HEK293T (cell line): ENCODE results near the gene KCTD13.
"Not testable (repeated sequence)": the region's sequence is repeated elsewhere in the genome, so short reads cannot be mapped to it uniquely, and the experiment has no call there.

Experiments
- CTCF ChIA-PET: fragments of 350-600 bp; formaldehyde crosslinking; extraction: SDS; loops from one replicate; lab custom pipeline; 2021; ENCODE audit warnings: antibody characterized with exemption, inconsistent platforms; lab: Yijun Ruan, JAX
- POLR2A ChIA-PET: fragments of 350-600 bp; formaldehyde crosslinking; extraction: SDS; loops from one replicate; lab custom pipeline; 2020; ENCODE audit warnings: antibody characterized with exemption, inconsistent platforms; lab: Yijun Ruan, JAX
- DNase-seq: peaks from one replicate; pipeline ENCODE4 v3.0.0; 2012; ENCODE audit warnings: mixed read lengths; ENCODE audit errors: extremely low spot score
- ARNT ChIP-seq: fragments of 450-650 bp; IDR thresholded peaks from 2 replicates; pipeline ENCODE4 v1.6.1; 2017; ENCODE audit warnings: mild to moderate bottlenecking
- BHLHE40 ChIP-seq: fragments of 450-650 bp; IDR thresholded peaks from 2 replicates; pipeline ENCODE4 v1.6.1; 2016; ENCODE audit warnings: mild to moderate bottlenecking, moderate library complexity, borderline replicate concordance
- CTBP1 ChIP-seq: fragments of 450-650 bp; IDR thresholded peaks from 2 replicates; pipeline ENCODE4 v1.6.1; 2016; ENCODE audit warnings: borderline replicate concordance
- ELF4 ChIP-seq: fragments of 450-650 bp; IDR thresholded peaks from 2 replicates; pipeline ENCODE4 v1.6.1; 2017; ENCODE audit warnings: antibody characterized with exemption
- FOXA1 ChIP-seq: fragments of 450-650 bp; IDR thresholded peaks from 2 replicates; pipeline ENCODE4 v1.6.1; 2016; ENCODE audit warnings: mild to moderate bottlenecking
- FOXK2 ChIP-seq: fragments of 450-650 bp; IDR thresholded peaks from 2 replicates; pipeline ENCODE4 v1.6.1; 2016; ENCODE audit warnings: mild to moderate bottlenecking
- FOXM1 ChIP-seq: fragments of 450-650 bp; IDR thresholded peaks from 2 replicates; pipeline ENCODE4 v1.6.1; 2017; ENCODE audit warnings: mild to moderate bottlenecking, borderline replicate concordance
- HDGF ChIP-seq: fragments of 450-650 bp; IDR thresholded peaks from 2 replicates; pipeline ENCODE4 v1.6.1; 2017; ENCODE audit warnings: antibody characterized with exemption, borderline replicate concordance
- L3MBTL2 ChIP-seq: fragments of 450-650 bp; conservative IDR thresholded peaks from 2 replicates; pipeline ENCODE4 v1.6.1; 2016; ENCODE audit warnings: mild to moderate bottlenecking
- LEF1 ChIP-seq: fragments of 450-650 bp; IDR thresholded peaks from 2 replicates; pipeline ENCODE4 v1.6.1; 2017; ENCODE audit warnings: mild to moderate bottlenecking, borderline replicate concordance
- NFRKB ChIP-seq: fragments of 450-650 bp; IDR thresholded peaks from 2 replicates; pipeline ENCODE4 v1.6.1; 2016; ENCODE audit warnings: mild to moderate bottlenecking, moderate library complexity
- PKNOX1 ChIP-seq: fragments of 450-650 bp; IDR thresholded peaks from 2 replicates; pipeline ENCODE4 v1.6.1; 2016
- SP1 ChIP-seq: fragments of 450-650 bp; IDR thresholded peaks from 2 replicates; pipeline ENCODE4 v1.6.1; 2017
- SUZ12 ChIP-seq: fragments of 450-650 bp; IDR thresholded peaks from 2 replicates; pipeline ENCODE4 v1.6.1; 2016; ENCODE audit warnings: mild to moderate bottlenecking
- TARDBP ChIP-seq: fragments of 450-650 bp; IDR thresholded peaks from 2 replicates; pipeline ENCODE4 v1.6.1; 2016
- ZNF384 ChIP-seq: fragments of 450-650 bp; IDR thresholded peaks from 2 replicates; pipeline ENCODE4 v1.6.1; 2016

KCTD13 gene

GRCh38 chr16:29950806-29951461 lies 24.9 kb upstream of the KCTD13 start:
- no peak for TF ChIP-seq NFRKB
- no peak for TF ChIP-seq FOXK2
- no peak for TF ChIP-seq HDGF
- TF ChIP-seq CTBP1 = no peak
- TF ChIP-seq ARNT = no peak
- TF ChIP-seq FOXA1 = no peak
- no peak for TF ChIP-seq FOXM1
- no peak for TF ChIP-seq PKNOX1
- no peak for TF ChIP-seq LEF1
- ChIA-PET CTCF (no interaction called here), POLR2A (interaction anchor here (2.2 to 7.5 kb wide), 2 partner anchors 10 to 25 kb away, joined by 8 to 54 read pairs; partner anchors contain the start of genes KCTD13 and TMEM219)
- DNase-seq = no peak

- ChIA-PET POLR2A (interaction anchor here (0.8 to 7.5 kb wide), 2 partner anchors 13 to 22 kb away, joined by 4 to 54 read pairs; partner anchors contain the start of genes KCTD13 and TMEM219), CTCF (interaction anchor here (1.1 kb wide), 1 partner anchor 84 kb away, joined by 5 read pairs; no protein-coding TSS in a partner anchor)
- TF ChIP-seq ZNF384 (no peak), CTBP1 (no peak)
- no peak for DNase-seq
Measured at GRCh38 chr16:29947897-29948296, 21.9 kb upstream of the KCTD13 start.

GRCh38 chr16:29943846-29944799 lies 18.1 kb upstream of the KCTD13 start:
- TF ChIP-seq SP1 = no peak
- peak; percentile 95 for TF ChIP-seq CTBP1
- TF ChIP-seq HDGF = no peak
- DNase-seq = peak; percentile 87
- POLR2A ChIA-PET = interaction anchor here (0.7 to 6.8 kb wide), 13 partner anchors 10 to 133 kb away, joined by 3 to 76 read pairs (median 4); partner anchors contain the start of genes CDIPT, HIRIP3, KCTD13 and TAOK2
- CTCF ChIA-PET = interaction anchor here (0.6 to 1.9 kb wide), 9 partner anchors 9 to 223 kb away, joined by 3 to 9 read pairs (median 3); partner anchors contain the start of genes TAOK2 and TMEM219

DNA sequence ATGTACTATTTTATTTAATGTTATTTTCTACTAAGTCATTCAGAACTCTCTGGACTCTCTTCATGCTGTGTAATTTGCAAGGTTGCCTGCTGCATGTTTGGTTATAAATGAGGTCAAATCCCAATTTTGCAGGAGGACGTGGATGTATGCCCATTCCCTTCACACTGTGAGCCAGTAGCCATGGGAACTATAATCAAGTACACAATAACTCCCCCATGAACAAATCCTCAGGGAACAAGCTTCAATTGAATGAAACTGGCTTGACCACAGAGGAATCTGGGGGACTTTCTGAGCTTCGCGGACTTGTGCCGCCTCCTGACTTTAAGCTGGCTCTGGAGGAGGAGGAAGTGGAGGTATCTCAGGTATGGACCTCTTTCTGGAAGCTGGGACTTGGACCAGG lies 14.6 kb upstream of the KCTD13 start:
- CTCF ChIA-PET = no interaction called here
- POLR2A ChIA-PET = interaction anchor here (1.1 to 6.8 kb wide), 2 partner anchors 14 to 49 kb away, joined by 3 to 76 read pairs; partner anchors contain the start of gene KCTD13
- TF ChIP-seq HDGF (no peak), NFRKB (no peak), L3MBTL2 (no peak), ZNF384 (no peak), FOXK2 (no peak), FOXA1 (no peak), LEF1 (no peak), TARDBP (no peak), ARNT (no peak), CTBP1 (no peak), FOXM1 (no peak), SP1 (no peak), PKNOX1 (no peak), BHLHE40 (no peak), ELF4 (no peak), SUZ12 (no peak)
- no peak for DNase-seq

- CTCF ChIA-PET, DNase-seq, POLR2A ChIA-PET: not testable (repeated sequence)
Measured at GRCh38 chr16:29931750-29932149, 5.7 kb upstream of the KCTD13 start.

DNA sequence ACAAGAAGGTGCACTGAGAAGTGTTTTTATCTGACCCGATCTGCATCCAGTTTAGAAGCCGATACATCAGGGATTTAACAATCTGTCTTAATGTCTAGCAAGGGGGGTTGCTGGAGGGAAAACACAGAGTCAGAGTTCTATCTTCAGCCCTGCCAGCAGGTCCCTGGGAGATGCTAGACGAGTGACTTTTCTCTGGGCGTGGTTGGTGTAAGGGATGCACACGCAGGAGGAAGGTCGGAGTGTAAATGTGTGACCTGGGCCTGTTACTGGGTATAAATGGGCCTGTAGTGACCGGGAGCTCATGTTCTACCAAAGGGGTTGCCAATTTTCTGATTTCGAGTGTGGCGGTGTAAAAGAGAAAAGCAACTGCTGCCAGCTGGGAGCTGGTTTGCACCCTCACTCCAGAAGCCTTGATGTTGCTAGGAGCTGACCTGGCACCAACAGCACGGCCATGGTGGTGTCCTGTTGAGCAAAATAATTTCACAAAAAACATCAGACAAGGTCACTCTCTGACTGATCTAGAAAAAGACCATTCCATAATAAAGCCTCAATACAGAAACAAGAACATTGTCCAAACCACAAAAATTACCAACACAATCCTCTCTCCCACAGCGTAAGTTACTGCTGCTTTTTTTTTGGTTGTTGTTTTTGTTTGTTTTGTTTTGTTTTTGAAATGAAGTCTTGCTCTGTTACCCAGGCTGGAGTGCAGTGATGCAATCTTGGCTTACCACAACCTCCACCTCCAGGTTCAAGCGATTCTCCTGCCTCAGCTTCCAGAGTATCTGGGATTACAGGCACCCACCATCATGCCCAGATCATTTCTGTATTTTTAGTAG lies 1.3 kb upstream of the KCTD13 start:
- POLR2A ChIA-PET = interaction anchor here (1.2 to 5.0 kb wide), 27 partner anchors 9 to 121 kb away, joined by 3 to 76 read pairs (median 8); partner anchors contain the start of genes ASPHD1, CDIPT, HIRIP3 and INO80E
- no peak for DNase-seq
- CTCF ChIA-PET = interaction anchor here (1.1 to 2.1 kb wide), 4 partner anchors 11 to 110 kb away, joined by 3 to 5 read pairs (median 4); no protein-coding TSS in a partner anchor
- TF ChIP-seq PKNOX1 (no peak), SP1 (no peak), LEF1 (no peak), CTBP1 (no peak), ELF4 (no peak), FOXA1 (no peak), SUZ12 (no peak), HDGF (no peak), TARDBP (no peak), ARNT (no peak), FOXM1 (no peak), BHLHE40 (no peak), L3MBTL2 (no peak)
